ENCODE measurements around the gene PHKB. TPM values are rescaled to one million over a fixed set of nuclear protein-coding genes. Genes with fewer than 3 reads are reported as not detected.

Gene PHKB
- total RNA-seq, 1 donor from 2014 or later, result 48.4 TPM

DNA sequence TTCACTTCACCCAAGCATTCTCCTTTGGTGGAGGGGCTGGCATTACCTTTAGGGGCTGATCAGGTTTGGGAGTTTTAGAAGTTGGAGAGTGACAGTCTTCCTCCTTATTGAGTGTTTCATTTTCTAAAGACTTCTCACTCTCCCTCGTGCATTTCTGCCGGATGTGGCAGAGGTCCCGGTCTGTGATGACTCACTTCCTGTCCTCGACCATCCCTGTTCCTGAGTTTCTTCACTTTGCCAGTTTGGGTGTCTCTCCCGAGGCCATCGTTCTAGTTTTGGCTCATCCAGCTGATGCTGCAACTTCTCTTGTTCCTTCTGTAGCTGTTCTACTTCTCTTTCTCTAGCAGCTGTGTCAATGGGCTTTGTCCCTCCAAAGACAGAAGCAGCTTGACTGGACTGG lies 104.3 kb downstream of the PHKB start:
- DNase-seq (ENCODE audit: low read depth in 2 of 2), result peak in 1 of 2 donors; percentile 53

GRCh38 chr16:47567321-47567720 lies 106.2 kb downstream of the PHKB start:
- no peak for DNase-seq (ENCODE audit: low read depth in 2 of 2)

DNA sequence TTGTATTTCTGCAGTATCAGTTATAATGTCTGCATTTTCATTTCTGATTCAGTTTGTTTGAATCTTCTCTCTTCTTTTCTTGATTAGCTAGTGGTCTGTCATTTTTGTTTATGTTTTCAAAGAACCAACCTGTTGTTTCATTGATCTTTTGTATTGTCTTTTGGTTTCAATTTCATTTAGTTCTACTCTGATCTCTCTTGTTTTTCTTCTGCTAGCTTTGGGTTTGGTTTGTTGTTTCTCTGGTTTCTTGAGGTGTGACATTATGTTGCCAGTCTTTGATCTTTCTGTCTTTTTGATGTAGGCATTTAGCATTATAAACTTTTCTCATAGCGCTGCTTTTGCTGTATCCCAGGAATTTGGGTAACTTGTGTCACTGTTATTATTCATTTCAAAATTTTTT lies 107.2 kb downstream of the PHKB start:
- no peak for DNase-seq (ENCODE audit: low read depth in 2 of 2)

- no peak for DNase-seq (ENCODE audit: low read depth in 2 of 2)
Measured at GRCh38 chr16:47571049-47571448, 109.9 kb downstream of the PHKB start.

DNA sequence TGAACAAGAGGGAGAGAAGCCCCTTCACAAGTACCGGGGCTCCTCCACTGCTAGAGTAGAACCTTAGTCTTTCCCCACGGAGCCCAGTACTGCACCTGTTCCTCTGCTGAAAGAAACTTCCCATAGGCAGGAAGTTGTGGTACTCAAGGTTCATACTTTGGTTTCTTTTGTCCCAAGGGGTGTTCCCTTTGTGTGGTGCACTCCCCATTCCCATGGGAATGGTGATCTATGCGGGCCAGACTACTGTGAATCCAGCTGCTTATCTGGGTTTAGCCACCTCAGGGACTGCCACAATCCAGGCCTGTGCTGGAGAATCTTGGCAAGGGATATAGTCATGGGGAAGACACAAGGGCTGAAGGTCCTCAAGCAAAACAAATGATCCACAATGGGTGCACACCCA lies 110.6 kb downstream of the PHKB start:
- no peak for DNase-seq (ENCODE audit: low read depth in 2 of 2)

GRCh38 chr16:47574091-47575054 lies 113.2 kb downstream of the PHKB start:
- peak in 1 of 2 donors; percentile 7 for DNase-seq (ENCODE audit: low read depth in 2 of 2)

DNA sequence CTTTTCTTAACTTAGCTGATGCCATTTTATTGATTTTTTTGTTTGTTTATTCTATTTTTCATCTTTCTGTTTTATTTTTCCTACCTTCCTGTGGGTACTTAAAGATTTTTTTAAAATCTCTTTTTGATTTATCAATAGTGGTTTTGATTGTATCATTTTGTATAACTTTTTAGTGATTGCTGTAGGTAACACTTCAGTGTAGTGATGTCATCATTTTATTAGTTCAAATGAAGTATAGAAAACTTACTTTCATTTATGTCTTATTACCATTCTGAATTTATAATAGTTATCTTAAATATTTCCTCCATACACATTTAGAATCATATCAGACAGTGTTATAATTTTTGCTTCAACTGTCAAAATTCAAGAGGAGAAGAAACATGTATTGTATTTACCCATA lies 115.9 kb downstream of the PHKB start:
- DNase-seq (ENCODE audit: low read depth in 2 of 2), result no peak

GRCh38 chr16:47578033-47578432 lies 116.9 kb downstream of the PHKB start:
- no peak for DNase-seq (ENCODE audit: low read depth in 2 of 2)

- no peak for DNase-seq (ENCODE audit: low read depth in 2 of 2)
Measured at GRCh38 chr16:47578573-47578972, 117.4 kb downstream of the PHKB start.

DNA sequence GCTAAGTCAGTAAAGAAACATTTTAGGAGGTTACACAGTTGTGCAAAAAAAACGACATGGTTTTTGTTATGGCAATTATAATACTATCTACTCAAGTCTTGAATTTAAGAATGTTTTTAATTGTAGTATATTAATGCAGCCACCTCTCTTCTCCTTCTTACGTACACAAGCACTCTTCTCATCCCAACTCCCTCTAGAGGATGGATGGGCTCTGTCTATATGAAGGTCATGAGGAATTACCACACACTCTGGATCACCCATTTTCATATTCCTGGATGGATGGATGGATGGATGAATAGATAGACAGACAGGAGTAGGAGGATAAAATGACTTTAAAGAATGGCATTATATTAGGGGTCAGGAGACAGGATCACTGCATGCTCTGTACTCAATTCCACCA lies 120.0 kb downstream of the PHKB start:
- no peak for DNase-seq (ENCODE audit: low read depth in 2 of 2)

DNA sequence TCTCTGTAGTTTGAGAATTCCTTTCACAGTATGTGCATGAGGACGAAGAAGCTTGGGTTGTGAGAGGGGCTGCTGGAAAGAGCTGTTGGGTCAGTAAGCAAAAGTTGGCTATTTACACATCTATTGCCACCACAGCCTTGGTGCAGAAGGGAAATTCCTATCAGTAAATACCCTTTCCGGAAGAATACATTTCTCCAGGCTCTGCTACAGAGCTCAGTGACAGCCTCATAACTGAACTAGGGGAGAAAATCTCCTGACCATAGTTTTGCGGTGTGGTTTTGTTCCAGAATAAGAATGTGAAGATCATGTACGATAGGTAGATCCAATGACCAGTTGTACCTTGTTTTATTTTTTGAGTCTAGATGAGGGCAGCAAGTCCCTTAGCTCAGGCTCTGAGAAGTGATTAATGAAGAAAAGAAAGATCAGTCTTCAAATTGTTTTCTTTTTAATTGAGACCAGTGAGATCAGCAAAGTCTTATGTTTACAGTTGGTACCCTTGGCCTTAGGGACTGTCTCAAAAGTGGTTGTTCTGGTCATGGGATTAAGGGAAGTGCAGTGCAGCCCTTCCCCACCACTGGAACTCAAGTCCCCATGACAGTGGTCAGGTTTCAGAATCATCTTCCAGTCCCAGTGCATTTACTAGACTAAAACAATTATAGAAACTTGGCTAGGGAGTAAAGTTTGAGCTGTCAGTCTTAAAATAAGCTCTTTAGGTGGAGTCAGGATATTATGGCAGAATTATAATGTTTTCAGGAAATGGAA lies 123.5 kb downstream of the PHKB start:
- no peak for DNase-seq (ENCODE audit: low read depth in 2 of 2)

DNA sequence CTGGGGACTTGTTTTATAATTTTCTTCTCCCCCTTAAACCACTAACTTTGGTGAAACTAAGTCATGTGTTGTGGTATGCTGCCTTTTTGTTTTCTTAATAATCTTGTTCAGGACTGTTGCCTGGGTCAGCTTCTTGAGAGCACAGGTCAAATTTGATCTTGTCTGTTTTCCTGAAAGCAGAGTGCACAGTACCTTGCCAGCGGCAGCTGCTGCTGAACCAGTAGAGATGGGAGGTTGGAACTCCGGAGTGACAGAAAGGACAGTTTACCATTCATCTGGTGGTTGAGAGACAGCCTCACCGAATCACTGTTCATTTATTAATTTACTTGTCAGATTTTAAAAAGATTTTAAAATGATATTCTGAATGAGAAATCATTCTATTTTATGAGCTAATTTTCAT lies 125.0 kb downstream of the PHKB start:
- no peak for DNase-seq (ENCODE audit: low read depth in 2 of 2)

DNA sequence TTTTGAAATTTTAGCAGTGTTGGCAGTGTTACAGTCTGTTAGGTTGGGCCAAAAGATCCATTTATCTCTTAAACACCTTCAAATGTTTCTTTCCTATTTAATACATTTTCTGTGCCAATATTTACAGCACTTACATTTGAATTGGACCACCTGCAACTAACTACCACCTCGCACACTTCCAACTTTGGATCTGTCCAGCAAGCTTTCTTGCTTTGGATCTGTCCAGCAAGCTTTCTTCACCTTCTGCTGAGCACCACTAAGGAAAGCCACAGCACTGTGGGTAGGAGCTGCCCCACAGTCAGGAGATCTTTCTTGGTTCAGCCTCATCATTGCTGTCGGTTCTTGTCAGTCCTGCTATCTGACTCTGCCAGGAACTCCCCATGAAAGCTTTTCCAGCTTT lies 129.3 kb downstream of the PHKB start:
- no peak for DNase-seq (ENCODE audit: low read depth in 2 of 2)

- no peak for DNase-seq (ENCODE audit: low read depth in 2 of 2)
Measured at GRCh38 chr16:47592232-47592631, 131.1 kb downstream of the PHKB start.

- DNase-seq (ENCODE audit: low read depth in 2 of 2), result no peak
Measured at GRCh38 chr16:47599512-47599911, 138.4 kb downstream of the PHKB start.

GRCh38 chr16:47600376-47600775 lies 139.2 kb downstream of the PHKB start:
- DNase-seq (ENCODE audit: low read depth in 2 of 2), result no peak

- no peak for DNase-seq (ENCODE audit: low read depth in 2 of 2)
Measured at GRCh38 chr16:47604306-47604705, 143.2 kb downstream of the PHKB start.

DNA sequence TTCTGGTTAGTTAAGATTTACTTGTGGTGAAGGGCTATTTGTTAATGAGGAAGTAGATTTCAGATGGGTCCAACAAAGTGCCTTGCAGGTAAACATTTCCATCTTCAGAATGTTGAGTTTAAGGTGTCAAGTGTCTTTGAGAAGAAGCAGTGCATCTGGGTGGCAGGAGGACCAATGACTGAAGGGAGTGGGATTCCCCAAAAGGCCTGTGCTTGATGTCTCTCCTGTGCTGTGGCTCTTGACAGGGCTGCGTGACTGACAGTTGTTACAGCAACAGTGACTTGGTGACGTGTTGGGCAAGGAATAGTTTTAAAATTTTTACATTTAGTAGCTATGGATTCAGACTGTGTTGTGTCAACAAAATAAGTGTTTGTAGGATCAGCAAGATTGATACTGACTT lies 149.9 kb downstream of the PHKB start:
- DNase-seq (ENCODE audit: low read depth in 2 of 2), result no peak

- no peak for DNase-seq (ENCODE audit: low read depth in 2 of 2)
Measured at GRCh38 chr16:47611848-47612493, 150.8 kb downstream of the PHKB start.

GRCh38 chr16:47612711-47613110 lies 151.6 kb downstream of the PHKB start:
- no peak for DNase-seq (ENCODE audit: low read depth in 2 of 2)

- no peak for DNase-seq (ENCODE audit: low read depth in 2 of 2)
Measured at GRCh38 chr16:47613251-47613650, 152.1 kb downstream of the PHKB start.

DNA sequence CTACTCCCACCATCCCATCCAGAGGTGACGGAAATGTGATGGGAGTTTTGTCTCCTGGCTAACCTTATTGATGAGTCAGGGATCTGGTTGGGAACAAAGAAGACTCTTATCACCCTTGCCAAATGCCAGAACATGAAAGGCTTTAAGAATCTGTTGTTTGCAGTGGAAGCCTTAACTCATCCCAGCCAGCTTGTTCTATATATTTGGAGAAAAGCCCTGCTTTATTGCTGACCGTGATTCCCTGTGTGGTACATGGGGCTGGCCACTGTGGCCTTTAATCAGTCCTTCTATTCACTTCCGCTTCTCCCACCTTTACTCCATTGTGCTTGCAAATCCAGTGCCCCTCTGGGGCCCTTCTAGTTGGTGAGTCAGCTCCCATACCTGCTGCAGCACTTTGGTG lies 156.6 kb downstream of the PHKB start:
- no peak for DNase-seq (ENCODE audit: low read depth in 2 of 2)

All from dermis microvascular lymphatic vessel endothelial cell (primary cell).